HepG2 (cell line): Measurements from ENCODE around the gene LRP1B. TPM values are rescaled to one million over a fixed set of nuclear protein-coding genes. Genes with fewer than 3 reads are reported as not detected.

ENCODE experiments used
- ATAC-seq: fragments of 200-7000 bp; cut with Tn5 transposase; 3 replicates; pipeline ENCODE4 v1.9.1; 2020; ENCODE audit warnings: mild to moderate bottlenecking, moderate library complexity
- BruUV-seq: library from RNA; stranded (reverse); fragments of 400-500 nt; replicated peaks from 2 replicates; lab custom pipeline; 2021; lab: Mats Ljungman, UMichigan
- CTCF ChIA-PET: fragments of 300-600 bp; formaldehyde crosslinking; extraction: SDS; loops from one replicate; lab custom pipeline; 2021; ENCODE audit warnings: low total read pairs, inconsistent platforms, low intra/inter-chr PET ratio; lab: Yijun Ruan, JAX
- POLR2A ChIA-PET: fragments of 350-600 bp; sonication (Branson Sonifier 250); formaldehyde crosslinking; loops from one replicate; lab custom pipeline; 2020; ENCODE audit warnings: antibody characterized with exemption, inconsistent platforms; lab: Yijun Ruan, JAX
- DNase-seq: peaks from one replicate; pipeline ENCODE4 v3.0.0-alpha.2; 2015; ENCODE audit warnings: low spot score
- FAIRE-seq: peaks from 3 replicates; lab custom pipeline; 2011; peaks lifted over from hg19 to GRCh38; lab: Jason Lieb, UNC
- H2AFZ ChIP-seq: one replicate; pipeline ENCODE4 v1.6.1; 2011; ENCODE audit warnings: low read length, inconsistent platforms
- H3K27ac ChIP-seq: fragments of 300-600 bp; 3 replicates; pipeline ENCODE4 v1.8.0; 2011; ENCODE audit warnings: mixed run types, mild to moderate bottlenecking, mixed read lengths, low read length, inconsistent platforms; ENCODE audit not compliant: insufficient read depth; ENCODE audit errors: extremely low read length
- H3K27me3 ChIP-seq, 2 experiments: fragments of 200-600 bp in 1 of 2; 2 replicates in 1 of 2; 3 replicates in 1 of 2; pipeline versions ENCODE4 v1.6.0 to v1.8.0; 2011; ENCODE audit warnings: low read length in 2 of 2, mild to moderate bottlenecking in 2 of 2, moderate library complexity in 2 of 2, inconsistent platforms in 1 of 2; ENCODE audit not compliant: insufficient read depth in 2 of 2, control insufficient read depth in 1 of 2
- H3K36me3 ChIP-seq, 2 experiments: fragments of 200-600 bp in 1 of 2; replicated peaks in 1 of 2; 2 replicates in 1 of 2; 3 replicates in 1 of 2; pipeline versions ENCODE4 v1.5.1 to v1.8.0; 2011; ENCODE audit warnings: low read length in 2 of 2, inconsistent platforms in 1 of 2; ENCODE audit not compliant: insufficient read depth in 2 of 2, control insufficient read depth in 1 of 2
- H3K4me1 ChIP-seq: 2 replicates; pipeline ENCODE4 v1.5.1; 2012; ENCODE audit warnings: low read length, inconsistent platforms; ENCODE audit not compliant: insufficient read depth
- H3K4me2 ChIP-seq: 2 replicates; pipeline ENCODE4 v1.6.0; 2011; ENCODE audit warnings: low read depth, low read length, inconsistent platforms
- H3K4me3 ChIP-seq, 3 experiments: fragments of 200-600 bp in 1 of 3; sonication (generic), shearing (Covaris generic) in 1 of 3; replicated peaks in 1 of 3; 2 replicates each; pipeline ENCODE4 v1.5.1; 2011 to 2016; ENCODE audit warnings: low read length in 3 of 3, inconsistent platforms in 2 of 3, low read depth in 2 of 3, mild to moderate bottlenecking in 2 of 3, control low read depth in 1 of 3, mixed read lengths in 1 of 3; ENCODE audit not compliant: insufficient read depth in 1 of 3
- H3K79me2 ChIP-seq: one replicate; pipeline ENCODE4 v1.6.1; 2011; ENCODE audit warnings: low read length, inconsistent platforms; ENCODE audit not compliant: insufficient read depth
- H3K9ac ChIP-seq: 2 replicates; pipeline ENCODE4 v1.6.0; 2011; ENCODE audit warnings: mild to moderate bottlenecking, low read depth, low read length, inconsistent platforms; ENCODE audit not compliant: insufficient read depth
- H3K9me3 ChIP-seq: 2 replicates; pipeline ENCODE4 v1.5.1; 2012; ENCODE audit warnings: mild to moderate bottlenecking, low read length
- H4K20me1 ChIP-seq: 2 replicates; pipeline ENCODE4 v1.6.0; 2011; ENCODE audit warnings: inconsistent platforms, mild to moderate bottlenecking, low read length, moderate library complexity; ENCODE audit not compliant: insufficient read depth
- ELF1 ChIP-seq: sonication (generic); formaldehyde crosslinking; IDR thresholded peaks from 2 replicates; pipeline ENCODE4 v1.4.0; 2020; ENCODE audit warnings: missing genetic modification reagents
- FIP1L1 ChIP-seq: fragments of 200-400 bp; formaldehyde crosslinking; IDR thresholded peaks from 2 replicates; pipeline ENCODE4 v1.6.1; 2018; ENCODE audit warnings: low read depth, mild to moderate bottlenecking, low read length, moderate library complexity, borderline replicate concordance; ENCODE audit not compliant: insufficient read depth
- GLI4 ChIP-seq: sonication (generic); formaldehyde crosslinking; IDR thresholded peaks from 2 replicates; pipeline ENCODE4 v1.5.1; 2020; ENCODE audit warnings: missing genetic modification reagents, mild to moderate bottlenecking, moderate library complexity, borderline replicate concordance
- KAT8 ChIP-seq: IDR thresholded peaks from 2 replicates; pipeline ENCODE4 v1.6.1; 2016; ENCODE audit warnings: missing genetic modification reagents, missing compliant biosample characterization
- NR3C1 ChIP-seq: sonication (generic); formaldehyde crosslinking; IDR thresholded peaks from 2 replicates; pipeline ENCODE4 v1.4.0; 2020; ENCODE audit warnings: missing genetic modification reagents
- ZNF10 ChIP-seq: sonication (generic); formaldehyde crosslinking; IDR thresholded peaks from 2 replicates; pipeline ENCODE4 v1.4.0; 2020; ENCODE audit warnings: mild to moderate bottlenecking, low read depth, missing genetic modification reagents, borderline replicate concordance
- ZNF546 ChIP-seq: sonication (generic); formaldehyde crosslinking; conservative IDR thresholded peaks from 2 replicates; pipeline ENCODE4 v1.8.1; 2023; ENCODE audit warnings: mild to moderate bottlenecking, missing genetic modification reagents
- ZNF598 ChIP-seq: sonication (generic); formaldehyde crosslinking; IDR thresholded peaks from 2 replicates; pipeline ENCODE4 v1.5.1; 2020; ENCODE audit warnings: mild to moderate bottlenecking, missing genetic modification reagents, borderline replicate concordance
- ZNF773 ChIP-seq: sonication (generic); formaldehyde crosslinking; IDR thresholded peaks from 2 replicates; pipeline ENCODE4 v1.4.0; 2020; ENCODE audit warnings: missing genetic modification reagents, borderline replicate concordance
- WGBS: methylation state at CpG from one replicate; pipeline ENCODE4 v1.1.6; 2017; ENCODE audit warnings: low lambda C conversion rate; 5-methylcytosine and 5-hydroxymethylcytosine counted together
- in situ Hi-C: cut with HindIII; loops from 2 replicates; pipeline ENCODE4 v1.10.0; 2017; ENCODE audit warnings: low pct_unique_long_range_greater_than_20kb; ENCODE audit not compliant: extremely low pct_ligation_motif_present
- intact Hi-C: fragments of 100-400 bp; cut with micrococcal nuclease; formaldehyde crosslinking; loops from one replicate; pipeline ENCODE4 v1.10.0; 2022; ENCODE audit not compliant: unreplicated experiment
- polyA plus RNA-seq, 8 experiments: library from polyadenylated mRNA; depleted of rRNA in 3 of 8; stranded (reverse) in 7 of 8; unstranded in 1 of 8; fragments of >200 nt; fragmentation: Illumina TruSeq in 4 of 8; extraction: Trizol in 4 of 8; gene quantifications; 2 replicates each; pipeline versions ENCODE4 v1.2.1 to v1.2.3, GENCODE V29; 2011 to 2016; ENCODE audit warnings: low read depth in 4 of 8, missing spikeins in 1 of 8, mixed read lengths in 1 of 8; ENCODE audit not compliant: insufficient read depth in 1 of 8
- total RNA-seq, 5 experiments: library from RNA; depleted of rRNA; stranded (reverse); fragments of >200 nt; fragmentation: Illumina TruSeq; extraction: Trizol; gene quantifications; 2 replicates each; pipeline ENCODE4 v1.2.3, GENCODE V29; 2016; ENCODE audit warnings: low read depth in 1 of 5
- TF ChIP-seq, protein P1 (sequence below): IDR thresholded peaks from 2 replicates; pipeline ENCODE4 v1.6.1; 2016; ENCODE audit warnings: low read depth, missing genetic modification reagents, missing compliant biosample characterization

Gene LRP1B
- total and polyA plus RNA-seq, 2 of the 13 experiments (the other 11 are each of a cell fraction or from before 2014, with no cell fraction given), result 0.04 TPM; not detected in 1

DNA sequence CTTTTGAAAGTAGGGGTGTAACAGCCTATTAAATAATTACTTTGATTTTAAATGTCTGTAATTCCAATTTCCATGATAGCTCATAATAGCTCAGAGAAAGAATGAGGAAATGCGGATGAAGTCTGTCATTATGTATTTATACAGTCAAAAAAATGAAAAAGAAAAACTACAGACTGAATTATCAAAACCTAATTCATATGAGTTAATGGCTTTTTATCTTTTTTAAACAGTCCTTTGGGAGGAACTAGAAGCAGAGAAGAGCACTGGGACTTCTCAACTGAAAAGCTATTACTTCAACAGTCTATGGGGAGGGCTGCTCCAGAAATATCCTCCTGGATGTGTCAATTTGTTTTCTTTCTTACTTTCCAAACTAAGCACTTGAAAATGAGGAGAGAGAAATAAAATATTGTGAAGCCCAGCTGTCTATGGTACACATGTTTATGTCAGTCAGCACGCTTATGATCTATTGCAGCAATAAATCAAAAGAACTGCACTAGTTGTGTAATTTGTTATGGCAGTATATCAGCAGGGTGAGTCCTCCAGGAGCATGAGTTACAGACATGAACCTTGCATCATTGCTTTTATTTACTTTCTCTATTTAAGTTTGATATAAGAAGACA, 1550.2 kb downstream of the LRP1B start:
- no peak for FAIRE-seq
- no peaks in the 10 kb centered on the region for H3K79me2 ChIP-seq
- in situ Hi-C loops (no loop called here), intact Hi-C loops (no loop called here)
- no peaks in the 10 kb centered on the region for H3K4me1 ChIP-seq
- no peak for DNase-seq
- H3K27me3 ChIP-seq, result no peaks in the 10 kb centered on the region
- H4K20me1 ChIP-seq, result no peaks in the 10 kb centered on the region
- BruUV-seq, result no TSS peak
- H3K4me3 ChIP-seq, result no peak overlapping the region
- H2AFZ ChIP-seq, result no peak overlapping the region
- ATAC-seq, result no peak
- no peak overlapping the region for H3K4me2 ChIP-seq
- POLR2A ChIA-PET, result no interaction called here
- H3K9ac ChIP-seq, result no peak overlapping the region
- H3K27ac ChIP-seq, result no peak overlapping the region
- WGBS, result 12% methylated on average over 2 of the region's 2 CpGs
- no peaks in the 10 kb centered on the region for H3K36me3 ChIP-seq
- H3K9me3 ChIP-seq, result no peaks in the 10 kb centered on the region
- CTCF ChIA-PET, result no interaction called here
- no peak for TF ChIP-seq FIP1L1
- no peak for TF ChIP-seq GLI4 (CRISPR knock-in tag)
- TF ChIP-seq ZNF546 (CRISPR knock-in tag), result no peak

DNA sequence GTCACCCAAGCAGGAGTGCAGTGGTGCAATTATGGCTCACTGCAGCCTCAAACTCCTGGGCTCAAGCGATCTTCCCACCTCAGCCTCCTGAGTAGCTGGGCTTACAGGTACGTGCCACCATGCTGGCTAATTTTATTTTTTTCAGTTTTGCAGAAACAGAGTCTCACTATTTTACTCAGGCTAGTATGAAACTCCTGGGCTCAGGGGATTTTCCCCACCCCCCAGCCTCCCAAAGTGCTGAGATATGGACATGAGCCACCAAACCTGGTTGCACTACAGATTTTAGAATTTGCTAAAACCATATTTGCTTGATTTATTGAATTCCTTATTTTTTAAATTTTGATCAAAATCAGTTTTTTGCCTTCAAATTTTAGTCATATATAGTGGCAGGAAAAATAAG, 1553.4 kb downstream of the LRP1B start:
- 33% methylated on average over 2 of the region's 2 CpGs for WGBS
- Histone ChIP-seq H3K4me1 (no peaks in the 10 kb centered on the region), H3K36me3 (no peaks in the 10 kb centered on the region), H3K4me2 (no peak overlapping the region), H3K27ac (no peak overlapping the region), H3K27me3 (no peaks in the 10 kb centered on the region), H4K20me1 (no peaks in the 10 kb centered on the region), H3K79me2 (no peaks in the 10 kb centered on the region), H2AFZ (no peak overlapping the region), H3K9ac (no peak overlapping the region), H3K9me3 (no peaks in the 10 kb centered on the region), H3K4me3 (no peak overlapping the region)
- ChIA-PET POLR2A (no interaction called here), CTCF (no interaction called here)
- ATAC-seq, result no peak
- DNase-seq, result no peak
- no TSS peak for BruUV-seq
- intact Hi-C loops (no loop called here), in situ Hi-C loops (no loop called here)
- no peak for FAIRE-seq
- no peak for TF ChIP-seq KAT8 (CRISPR knock-in tag)
- TF ChIP-seq ZNF10, result no peak
- TF ChIP-seq, protein P1, sequence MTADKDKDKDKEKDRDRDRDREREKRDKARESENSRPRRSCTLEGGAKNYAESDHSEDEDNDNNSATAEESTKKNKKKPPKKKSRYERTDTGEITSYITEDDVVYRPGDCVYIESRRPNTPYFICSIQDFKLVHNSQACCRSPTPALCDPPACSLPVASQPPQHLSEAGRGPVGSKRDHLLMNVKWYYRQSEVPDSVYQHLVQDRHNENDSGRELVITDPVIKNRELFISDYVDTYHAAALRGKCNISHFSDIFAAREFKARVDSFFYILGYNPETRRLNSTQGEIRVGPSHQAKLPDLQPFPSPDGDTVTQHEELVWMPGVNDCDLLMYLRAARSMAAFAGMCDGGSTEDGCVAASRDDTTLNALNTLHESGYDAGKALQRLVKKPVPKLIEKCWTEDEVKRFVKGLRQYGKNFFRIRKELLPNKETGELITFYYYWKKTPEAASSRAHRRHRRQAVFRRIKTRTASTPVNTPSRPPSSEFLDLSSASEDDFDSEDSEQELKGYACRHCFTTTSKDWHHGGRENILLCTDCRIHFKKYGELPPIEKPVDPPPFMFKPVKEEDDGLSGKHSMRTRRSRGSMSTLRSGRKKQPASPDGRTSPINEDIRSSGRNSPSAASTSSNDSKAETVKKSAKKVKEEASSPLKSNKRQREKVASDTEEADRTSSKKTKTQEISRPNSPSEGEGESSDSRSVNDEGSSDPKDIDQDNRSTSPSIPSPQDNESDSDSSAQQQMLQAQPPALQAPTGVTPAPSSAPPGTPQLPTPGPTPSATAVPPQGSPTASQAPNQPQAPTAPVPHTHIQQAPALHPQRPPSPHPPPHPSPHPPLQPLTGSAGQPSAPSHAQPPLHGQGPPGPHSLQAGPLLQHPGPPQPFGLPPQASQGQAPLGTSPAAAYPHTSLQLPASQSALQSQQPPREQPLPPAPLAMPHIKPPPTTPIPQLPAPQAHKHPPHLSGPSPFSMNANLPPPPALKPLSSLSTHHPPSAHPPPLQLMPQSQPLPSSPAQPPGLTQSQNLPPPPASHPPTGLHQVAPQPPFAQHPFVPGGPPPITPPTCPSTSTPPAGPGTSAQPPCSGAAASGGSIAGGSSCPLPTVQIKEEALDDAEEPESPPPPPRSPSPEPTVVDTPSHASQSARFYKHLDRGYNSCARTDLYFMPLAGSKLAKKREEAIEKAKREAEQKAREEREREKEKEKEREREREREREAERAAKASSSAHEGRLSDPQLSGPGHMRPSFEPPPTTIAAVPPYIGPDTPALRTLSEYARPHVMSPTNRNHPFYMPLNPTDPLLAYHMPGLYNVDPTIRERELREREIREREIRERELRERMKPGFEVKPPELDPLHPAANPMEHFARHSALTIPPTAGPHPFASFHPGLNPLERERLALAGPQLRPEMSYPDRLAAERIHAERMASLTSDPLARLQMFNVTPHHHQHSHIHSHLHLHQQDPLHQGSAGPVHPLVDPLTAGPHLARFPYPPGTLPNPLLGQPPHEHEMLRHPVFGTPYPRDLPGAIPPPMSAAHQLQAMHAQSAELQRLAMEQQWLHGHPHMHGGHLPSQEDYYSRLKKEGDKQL (CRISPR knock-in tag), result no peak
- TF ChIP-seq NR3C1 (CRISPR knock-in tag), result no peak
- no peak for TF ChIP-seq ZNF773
- no peak for TF ChIP-seq ELF1 (CRISPR knock-in tag)
- TF ChIP-seq GLI4 (CRISPR knock-in tag), result no peak
- TF ChIP-seq ZNF598 (CRISPR knock-in tag), result no peak
